HG03039 (cell line): Measurements from ENCODE around the gene DNAH11.
A peak's percentile ranks its signal among the peaks of the same experiment; 100 is the strongest.
"Not testable (repeated sequence)": the region's sequence is repeated elsewhere in the genome, so short reads cannot be mapped to it uniquely, and the experiment has no call there.

Experiments used
- ATAC-seq: cut with Tn5 transposase; IDR thresholded peaks from one replicate; pipeline ENCODE4 v1.9.1; 2021; ENCODE audit warnings: mild to moderate bottlenecking, moderate library complexity; ENCODE audit not compliant: unreplicated experiment

Gene DNAH11

DNA sequence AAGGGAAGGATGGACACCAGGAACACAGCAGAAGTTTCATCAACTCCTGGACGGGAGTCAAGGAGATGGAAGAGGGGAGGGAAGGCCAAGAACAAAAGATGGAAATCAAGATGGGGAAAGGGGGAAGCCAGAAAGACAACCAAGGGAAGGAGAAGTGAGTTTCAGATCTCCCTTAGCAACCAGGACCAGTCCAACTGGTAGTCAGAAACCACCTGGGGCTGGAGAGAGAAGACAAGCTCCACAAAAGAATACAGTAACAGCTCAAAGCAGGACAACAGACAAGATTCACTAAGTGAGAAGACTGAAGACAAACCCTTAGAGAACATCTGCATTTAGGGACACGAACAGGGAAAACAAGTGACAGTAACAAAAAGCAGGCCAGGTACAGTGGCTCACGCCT lies 372.3 kb downstream of the DNAH11 start:
- no peak for ATAC-seq

DNA sequence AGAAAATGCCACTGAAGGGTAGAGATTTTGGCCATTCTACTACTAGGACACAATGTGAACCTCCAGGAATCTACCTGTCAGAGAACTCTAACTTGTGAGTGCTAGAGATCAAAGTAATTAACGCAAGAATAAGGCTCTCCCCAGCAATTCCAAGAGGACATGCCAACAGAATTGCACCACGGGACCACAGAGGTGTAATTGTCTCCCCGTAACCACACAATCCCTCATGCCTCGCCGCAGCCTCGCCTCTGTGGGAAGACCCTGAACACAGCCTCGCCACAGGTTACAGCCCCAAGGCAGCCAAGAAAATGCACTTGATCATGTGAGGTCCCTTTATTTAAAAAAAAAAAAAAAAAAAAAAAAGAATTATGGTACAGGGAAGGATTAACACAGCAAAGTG lies 373.3 kb downstream of the DNAH11 start:
- no peak for ATAC-seq

DNA sequence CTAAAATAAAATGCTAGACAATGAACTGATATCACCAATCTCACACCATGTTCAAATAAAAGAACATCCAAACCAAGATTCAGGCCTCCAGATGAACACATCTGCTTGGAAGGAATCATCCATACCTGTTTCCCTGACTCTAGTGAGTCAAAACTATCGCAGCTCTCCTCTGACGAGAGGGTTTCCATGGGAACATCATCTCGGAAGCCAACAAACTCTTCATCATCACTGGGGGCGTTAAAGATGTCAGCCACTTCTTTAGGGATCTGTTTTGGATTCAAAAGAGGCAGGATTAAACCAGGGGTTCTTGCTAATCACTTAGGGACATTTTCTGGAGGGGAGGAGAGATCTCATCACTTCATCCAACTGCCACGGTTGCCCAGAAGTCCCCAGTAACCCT lies 373.8 kb downstream of the DNAH11 start:
- ATAC-seq: no peak

- ATAC-seq: no peak
Measured at GRCh38 chr7:21918216-21918615, 375.4 kb downstream of the DNAH11 start.

DNA sequence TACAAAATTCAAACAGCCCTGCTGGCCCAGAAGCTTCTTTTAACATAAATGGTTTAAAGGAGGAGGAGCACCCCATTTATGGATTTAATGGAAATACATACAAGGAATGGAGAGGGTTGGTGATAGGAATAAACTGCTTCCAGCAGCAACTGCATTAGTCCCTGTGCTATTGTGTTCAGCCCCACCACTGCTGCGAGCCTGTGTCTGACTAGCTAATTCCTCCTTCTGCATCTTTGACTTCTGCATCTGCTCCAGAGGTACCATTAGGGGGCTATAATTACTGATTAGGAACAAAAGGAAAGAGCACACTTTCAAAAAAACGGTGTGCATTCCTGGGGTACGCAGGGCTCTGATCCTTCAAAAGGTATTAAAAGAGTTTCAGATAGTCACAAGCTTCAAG lies 378.1 kb downstream of the DNAH11 start:
- ATAC-seq: no peak

DNA sequence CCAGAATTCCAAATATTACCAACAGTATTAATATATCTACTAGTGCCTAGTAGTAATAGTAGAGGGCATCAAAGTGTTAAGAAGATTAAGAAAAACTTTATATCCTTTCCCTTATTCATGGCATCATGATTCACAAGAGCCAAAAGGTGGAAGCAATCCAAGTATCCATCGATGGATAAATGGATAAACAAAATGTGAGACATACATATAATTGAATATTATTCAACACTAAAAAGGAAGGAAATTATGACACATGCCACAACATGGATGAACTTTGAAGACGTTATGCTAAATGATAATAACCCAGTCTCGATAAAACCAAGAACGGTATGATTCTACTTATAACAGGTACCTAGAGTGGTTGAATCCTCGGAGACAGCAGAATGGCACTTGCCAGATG lies 379.8 kb downstream of the DNAH11 start:
- ATAC-seq: no peak

DNA sequence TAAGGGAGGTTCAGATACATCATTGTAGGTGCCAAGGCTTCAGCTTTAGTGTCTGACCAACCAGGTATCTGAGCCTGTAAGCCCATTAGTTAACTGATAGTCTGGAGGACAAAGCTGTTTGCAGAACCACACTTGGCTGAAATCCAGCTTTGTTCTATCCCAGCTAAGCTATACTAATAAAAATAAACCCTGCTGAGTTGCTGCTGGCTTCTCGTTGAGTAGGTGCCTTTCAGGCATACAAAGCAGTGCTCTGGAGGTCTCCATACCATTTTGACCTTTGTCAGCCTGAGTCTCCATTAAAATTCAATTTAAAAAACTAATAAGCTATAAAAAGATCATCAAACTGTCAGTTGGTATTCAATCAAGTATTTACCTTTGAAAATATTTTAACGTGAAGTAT lies 380.8 kb downstream of the DNAH11 start:
- ATAC-seq: no peak

GRCh38 chr7:21926448-21926847 lies 383.6 kb downstream of the DNAH11 start:
- ATAC-seq: no peak

DNA sequence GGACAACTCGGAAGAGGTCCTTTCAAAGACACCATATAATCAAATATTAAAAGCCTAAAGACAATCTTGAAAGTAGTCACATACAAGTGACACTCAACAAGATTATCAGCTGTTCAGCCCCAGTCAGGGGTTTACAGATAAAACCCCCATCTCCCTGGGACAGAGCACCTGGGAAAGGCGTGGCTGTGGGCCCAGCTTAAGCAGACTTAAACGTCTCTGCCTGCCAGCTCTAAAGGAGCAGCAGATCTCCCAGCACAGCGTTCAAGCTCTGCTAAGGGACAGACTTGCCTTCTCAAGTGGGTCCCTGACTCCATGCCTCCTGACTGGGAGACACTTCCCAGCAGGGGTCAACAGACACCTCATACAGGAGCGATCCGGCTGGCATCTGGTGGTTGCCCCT lies 384.9 kb downstream of the DNAH11 start:
- ATAC-seq: no peak

DNA sequence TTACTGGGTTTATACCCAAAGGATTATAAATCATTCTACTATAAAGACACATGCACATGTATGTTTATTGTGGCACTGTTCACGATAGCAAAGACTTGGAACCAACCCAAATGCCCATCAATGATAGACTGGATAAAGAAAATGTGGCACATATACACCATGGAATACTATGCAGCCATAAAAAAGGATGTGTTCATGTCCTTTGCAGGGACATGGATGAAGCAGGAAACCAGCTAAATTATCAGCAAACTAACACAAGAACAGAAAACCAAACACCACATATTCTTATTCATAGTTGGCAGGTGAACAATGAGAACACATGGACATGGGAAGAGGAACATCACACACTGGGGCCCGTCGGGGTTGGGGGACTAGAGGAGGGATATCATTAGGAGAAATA lies 390.5 kb downstream of the DNAH11 start:
- not testable (repeated sequence) for ATAC-seq

- ATAC-seq: no peak
Measured at GRCh38 chr7:21934808-21935207, 392.0 kb downstream of the DNAH11 start.

DNA sequence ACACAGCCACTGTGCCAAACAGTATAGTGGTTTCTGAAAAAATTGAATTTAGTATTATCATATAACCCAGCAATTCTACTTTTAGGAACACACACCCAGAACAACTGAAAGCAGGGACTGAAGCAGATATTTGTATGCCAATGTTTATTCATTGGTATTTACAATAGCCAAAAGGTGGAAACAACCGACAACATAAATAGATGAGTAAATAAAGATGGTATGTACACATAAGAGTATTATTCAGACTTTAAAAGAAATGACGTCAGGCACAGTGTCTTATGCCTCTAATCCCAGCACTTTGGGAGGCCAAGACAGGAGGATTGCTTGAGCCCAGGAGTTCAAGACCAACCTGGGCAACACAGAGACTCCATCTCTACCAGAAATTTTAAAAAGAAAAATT lies 395.6 kb downstream of the DNAH11 start:
- ATAC-seq: no peak

DNA sequence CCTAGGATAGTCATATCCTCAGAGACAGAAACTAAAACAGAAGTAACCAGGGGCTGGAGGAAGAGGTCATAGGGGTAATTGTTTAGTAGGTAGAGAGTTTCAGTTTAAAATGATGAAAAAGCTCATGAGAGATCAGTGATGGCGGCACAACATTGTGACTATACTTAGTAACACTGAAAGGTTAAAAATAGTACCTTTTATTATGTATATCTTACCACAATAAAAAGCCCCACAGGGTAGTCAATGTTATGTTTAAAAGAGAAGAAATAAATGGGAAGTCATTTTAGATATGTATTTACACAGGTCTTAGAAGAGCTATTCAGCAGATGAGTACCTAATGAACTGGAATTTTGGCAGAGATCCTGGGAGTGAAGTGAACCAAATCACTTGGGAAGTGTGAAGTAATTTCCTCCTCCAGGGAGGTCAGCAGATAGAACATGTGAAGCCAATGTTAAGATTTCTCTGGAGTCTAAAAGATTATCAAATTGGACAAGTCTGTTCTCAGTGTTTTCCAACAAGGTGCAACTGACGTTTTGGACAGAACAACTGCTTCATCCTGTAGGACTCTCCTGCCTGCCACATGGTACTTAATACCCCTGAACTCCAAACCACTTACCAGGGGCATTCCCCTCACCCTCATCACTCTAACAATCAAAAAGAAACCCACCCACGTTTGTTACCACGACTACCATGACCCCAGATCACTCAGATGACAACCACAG lies 396.5 kb downstream of the DNAH11 start:
- peak; percentile 76 for ATAC-seq

GRCh38 chr7:21939858-21940372 lies 397.1 kb downstream of the DNAH11 start:
- ATAC-seq: no peak

- no peak for ATAC-seq
Measured at GRCh38 chr7:21941611-21942141, 398.8 kb downstream of the DNAH11 start.

GRCh38 chr7:21942955-21943354 lies 400.1 kb downstream of the DNAH11 start:
- ATAC-seq: no peak

- no peak for ATAC-seq
Measured at GRCh38 chr7:21943436-21943835, 400.6 kb downstream of the DNAH11 start.

- no peak for ATAC-seq
Measured at GRCh38 chr7:21944616-21945453, 402.0 kb downstream of the DNAH11 start.

- ATAC-seq: peak; percentile 84
Measured at GRCh38 chr7:21945454-21946221, 402.8 kb downstream of the DNAH11 start, which contains the start of gene CDCA7L. TSS of gene CDCA7L (minus strand) at chr7:21945899. CDS start at chr7:21945804, 95 bp downstream.

GRCh38 chr7:21946222-21946709 lies 403.4 kb downstream of the DNAH11 start:
- ATAC-seq: no peak

DNA sequence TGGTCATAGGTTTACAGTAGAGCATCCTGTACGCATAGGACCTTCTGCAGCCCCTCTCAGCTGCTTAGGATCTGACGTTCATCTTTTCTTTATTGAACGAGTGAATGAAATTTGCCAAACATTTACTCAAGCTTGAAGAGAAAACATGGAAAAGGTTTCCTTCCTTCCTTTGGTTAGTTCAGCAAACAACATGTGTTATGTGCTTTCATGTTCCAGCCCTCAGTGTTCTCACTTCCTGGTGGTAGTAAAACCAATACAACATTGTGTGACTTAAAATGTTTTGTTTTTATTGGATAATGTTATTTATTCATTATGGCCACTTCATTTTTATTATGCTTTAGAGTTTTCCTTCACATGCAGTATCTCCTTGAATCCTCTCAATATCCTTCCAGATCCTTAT lies 404.2 kb downstream of the DNAH11 start:
- no peak for ATAC-seq
